Tibial nerve (tissue), 4 donors: Measurements from ENCODE around the gene HOXB8. TPM values are rescaled to one million over a fixed set of nuclear protein-coding genes. Genes with fewer than 3 reads are reported as not detected.
A peak's percentile ranks its signal among the peaks of the same experiment; 100 is the strongest.

Experiments
- DNase-seq, 2 donors: peaks; one replicate each; pipeline ENCODE4 v3.0.0-alpha.2; 2019; ENCODE audit warnings: low spot score in 2 of 2
- H3K27ac ChIP-seq, 4 donors: fragments of 200-600 bp; sonication (generic) in 3 of 4; one replicate each; pipeline ENCODE4 v1.5.1; 2017 to 2019; ENCODE audit warnings: mild to moderate bottlenecking in 1 of 4
- H3K27me3 ChIP-seq, 2 donors: fragments of 200-600 bp; sonication (generic) in 1 of 2; one replicate each; pipeline versions ENCODE4 v1.5.1 to v1.6.0; 2017 to 2019
- H3K36me3 ChIP-seq, 3 donors: fragments of 200-600 bp; sonication (generic); one replicate each; pipeline ENCODE4 v1.5.1; 2018 to 2019
- H3K4me1 ChIP-seq, 4 donors: fragments of 200-600 bp; sonication (generic) in 3 of 4; one replicate each; pipeline ENCODE4 v1.5.1; 2017 to 2019
- H3K4me3 ChIP-seq, 4 donors: fragments of 200-600 bp; sonication (generic) in 3 of 4; one replicate each; pipeline ENCODE4 v1.5.1; 2017 to 2019; ENCODE audit warnings: mild to moderate bottlenecking in 1 of 4, moderate library complexity in 1 of 4
- H3K9me3 ChIP-seq, 4 donors: fragments of 200-600 bp; sonication (generic) in 3 of 4; one replicate each; pipeline ENCODE4 v1.5.1; 2017 to 2019
- EP300 ChIP-seq, 2 donors: sonication (generic); formaldehyde crosslinking; IDR thresholded peaks; one replicate each; pipeline ENCODE4 v1.6.1; 2017; ENCODE audit warnings: antibody characterized with exemption in 2 of 2, mild to moderate bottlenecking in 1 of 2
- POLR2A ChIP-seq, 2 donors: fragments of 450-650 bp; IDR thresholded peaks; one replicate each; pipeline ENCODE4 v1.6.1; 2017; ENCODE audit warnings: antibody characterized with exemption in 2 of 2, mild to moderate bottlenecking in 2 of 2, moderate library complexity in 2 of 2
- WGBS, 2 donors: methylation state at CpG; one replicate each; pipeline ENCODE4 v1.1.5; 2018; 5-methylcytosine and 5-hydroxymethylcytosine counted together
- total RNA-seq, 4 donors: library from RNA; depleted of rRNA; stranded (reverse); fragments of >200 nt; gene quantifications; one replicate each; pipeline ENCODE4 v1.1.0, GENCODE V29; 2016
- TF ChIP-seq, protein P1 (sequence below), 5 experiments: fragments of 200-600 bp in 3 of 5; fragments of 450-650 bp in 2 of 5; sonication (generic) in 3 of 5; IDR thresholded peaks; one replicate each; pipeline ENCODE4 v1.5.1; 2016 to 2019; ENCODE audit warnings: antibody characterized with exemption in 5 of 5, mild to moderate bottlenecking in 3 of 5, moderate library complexity in 2 of 5

The HOXB8 gene
- total RNA-seq, 4 donors from 2014 or later, result 0.66 to 0.90 TPM; not detected in 2

DNA sequence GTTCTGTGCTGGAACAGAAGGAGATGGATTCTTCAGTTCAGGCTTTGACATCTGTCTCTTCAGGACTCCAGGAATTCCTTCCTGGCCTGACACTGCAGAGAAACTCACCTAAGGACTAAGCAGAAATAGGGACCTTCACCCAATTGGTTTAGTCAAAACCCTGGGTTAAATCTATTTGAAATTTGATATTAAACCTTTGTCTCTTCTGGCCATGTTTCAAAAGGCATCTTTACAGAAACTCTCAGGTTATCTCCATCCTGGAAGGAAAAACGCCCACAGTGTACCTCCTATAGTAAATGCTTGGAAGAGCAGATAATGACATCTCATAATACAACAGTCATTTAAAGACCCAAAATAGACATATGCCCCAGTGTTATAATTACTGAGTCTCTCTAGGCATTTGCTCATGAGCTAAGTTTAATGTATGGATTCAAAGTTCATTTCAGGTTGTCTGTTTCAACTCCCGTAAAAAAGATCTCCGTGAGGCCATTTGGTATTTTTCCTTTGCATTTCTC is 31.3 kb downstream of the HOXB8 start:
- Histone ChIP-seq H3K27ac (no peak overlapping the region), H3K4me1 (peaks cover 0 to 56% (median 16%) of the 10 kb centered on the region in 4 donors), H3K9me3 (no peaks in the 10 kb centered on the region), H3K36me3 (no peaks in the 10 kb centered on the region), H3K27me3 (peaks cover 0 to 100% of the 10 kb centered on the region in 2 donors), H3K4me3 (no peak overlapping the region)
- no peak for DNase-seq
- WGBS, 2 donors, result 56 to 76% methylated on average over 3 of the region's 3 CpGs
- TF ChIP-seq POLR2A (IDR thresholded peaks at IDR 0.05) (no peak), EP300 (IDR thresholded peaks at IDR 0.05) (no peak)
- TF ChIP-seq, protein P1, sequence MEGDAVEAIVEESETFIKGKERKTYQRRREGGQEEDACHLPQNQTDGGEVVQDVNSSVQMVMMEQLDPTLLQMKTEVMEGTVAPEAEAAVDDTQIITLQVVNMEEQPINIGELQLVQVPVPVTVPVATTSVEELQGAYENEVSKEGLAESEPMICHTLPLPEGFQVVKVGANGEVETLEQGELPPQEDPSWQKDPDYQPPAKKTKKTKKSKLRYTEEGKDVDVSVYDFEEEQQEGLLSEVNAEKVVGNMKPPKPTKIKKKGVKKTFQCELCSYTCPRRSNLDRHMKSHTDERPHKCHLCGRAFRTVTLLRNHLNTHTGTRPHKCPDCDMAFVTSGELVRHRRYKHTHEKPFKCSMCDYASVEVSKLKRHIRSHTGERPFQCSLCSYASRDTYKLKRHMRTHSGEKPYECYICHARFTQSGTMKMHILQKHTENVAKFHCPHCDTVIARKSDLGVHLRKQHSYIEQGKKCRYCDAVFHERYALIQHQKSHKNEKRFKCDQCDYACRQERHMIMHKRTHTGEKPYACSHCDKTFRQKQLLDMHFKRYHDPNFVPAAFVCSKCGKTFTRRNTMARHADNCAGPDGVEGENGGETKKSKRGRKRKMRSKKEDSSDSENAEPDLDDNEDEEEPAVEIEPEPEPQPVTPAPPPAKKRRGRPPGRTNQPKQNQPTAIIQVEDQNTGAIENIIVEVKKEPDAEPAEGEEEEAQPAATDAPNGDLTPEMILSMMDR (IDR thresholded peaks at IDR 0.05), result no peak

DNA sequence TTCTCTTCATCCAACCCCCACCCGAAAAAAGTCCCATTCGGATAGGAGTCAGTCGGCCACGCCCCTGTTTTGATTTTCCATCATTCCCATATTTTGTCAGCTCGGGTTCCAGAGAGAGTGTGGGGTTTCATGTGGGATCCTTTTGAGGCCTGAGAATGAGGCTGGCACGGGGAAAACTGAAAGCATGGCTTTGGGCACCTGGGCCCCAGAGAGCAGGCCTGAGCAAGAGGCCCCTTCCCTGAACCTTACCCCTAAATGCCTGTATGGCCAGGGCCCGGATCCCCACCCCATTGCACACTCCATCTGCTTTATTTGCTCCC is 32.4 kb downstream of the HOXB8 start:
- DNase-seq, result no peak
- WGBS, 2 donors, result 31 to 46% methylated on average over 7 of the region's 7 CpGs
- Histone ChIP-seq H3K36me3 (no peaks in the 10 kb centered on the region), H3K4me1 (peaks cover 0 to 63% (median 17%) of the 10 kb centered on the region in 4 donors), H3K4me3 (peak overlapping the region in 2 of 4 donors; percentile 38 to 51), H3K27me3 (peaks cover 0 to 98% of the 10 kb centered on the region in 2 donors), H3K27ac (peak overlapping the region in 3 of 4 donors; percentile 71 to 81 (median 75)), H3K9me3 (no peaks in the 10 kb centered on the region)
- TF ChIP-seq, protein P1 (IDR thresholded peaks at IDR 0.05), result no peak
- TF ChIP-seq EP300 (IDR thresholded peaks at IDR 0.05) (no peak), POLR2A (IDR thresholded peaks at IDR 0.05) (no peak)

DNA sequence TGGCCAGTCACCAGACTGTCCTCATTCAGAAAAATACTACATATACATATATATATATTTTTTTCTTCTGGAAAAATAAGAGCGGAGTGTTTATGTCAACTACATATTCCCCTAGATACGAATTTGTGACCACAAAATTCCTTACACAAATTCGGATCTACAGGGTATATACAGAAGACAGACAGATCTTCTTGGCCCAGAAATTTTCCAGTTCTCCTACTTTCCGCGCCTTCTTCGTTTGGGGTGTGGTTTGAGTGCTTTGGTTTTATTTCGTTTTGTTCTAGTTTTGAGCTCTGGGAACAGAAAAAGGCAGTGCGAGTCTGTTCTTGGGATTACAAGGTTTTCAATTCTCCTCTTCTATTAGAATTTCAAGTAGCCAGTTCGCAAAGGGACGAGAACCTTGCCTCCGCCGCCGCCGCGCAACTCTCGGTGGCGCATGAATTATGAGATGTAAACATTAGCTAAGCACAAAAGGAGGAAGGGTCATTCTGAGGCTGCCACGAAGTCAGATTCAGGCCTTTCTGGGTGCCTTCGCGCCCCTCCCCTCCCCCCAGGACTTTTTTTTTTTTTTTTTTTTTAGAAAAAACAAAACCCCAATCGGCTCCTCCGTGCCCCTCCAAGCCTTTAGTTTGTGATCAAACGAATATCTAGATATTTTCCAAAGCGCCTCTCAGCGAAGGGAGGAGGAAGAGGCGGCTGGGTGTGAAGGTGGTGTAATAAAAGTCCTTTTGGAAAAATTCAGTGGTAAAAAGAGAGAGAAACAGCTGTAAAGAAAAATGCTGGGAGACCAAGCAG is 35.1 kb downstream of the HOXB8 start:
- Histone ChIP-seq H3K4me3 (no peak overlapping the region), H3K27ac (peak overlapping the region in 2 of 4 donors; percentile 75 to 81), H3K36me3 (no peaks in the 10 kb centered on the region), H3K27me3 (peaks cover 0 to 98% of the 10 kb centered on the region in 2 donors), H3K9me3 (no peaks in the 10 kb centered on the region), H3K4me1 (peaks cover 0 to 61% (median 18%) of the 10 kb centered on the region in 4 donors)
- no peak for DNase-seq
- 49 to 50% methylated on average over 26 of the region's 26 CpGs for WGBS, 2 donors
- TF ChIP-seq POLR2A (IDR thresholded peaks at IDR 0.05) (no peak), EP300 (IDR thresholded peaks at IDR 0.05) (no peak)
- TF ChIP-seq, protein P1 (IDR thresholded peaks at IDR 0.05), result no peak

DNA sequence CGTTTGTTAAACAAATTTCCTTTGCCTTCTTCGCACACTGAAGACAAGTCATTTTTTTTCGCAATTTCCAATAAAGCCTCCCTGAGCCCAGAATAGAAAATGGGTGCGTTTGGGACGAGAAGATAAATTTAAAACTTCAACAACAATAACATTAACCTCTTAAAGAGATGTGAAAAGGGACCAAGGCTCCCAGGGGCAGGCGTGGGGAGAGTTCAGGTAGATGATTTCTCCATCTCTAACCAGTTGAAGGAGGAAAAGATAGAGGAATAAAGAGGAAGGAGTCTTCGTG is 35.7 kb downstream of the HOXB8 start:
- Histone ChIP-seq H3K4me3 (peak overlapping the region in 1 of 4 donors; percentile 58), H3K9me3 (no peaks in the 10 kb centered on the region), H3K4me1 (peaks cover 0 to 61% (median 16%) of the 10 kb centered on the region in 4 donors), H3K27me3 (peaks cover 0 to 98% of the 10 kb centered on the region in 2 donors), H3K27ac (peak overlapping the region in 1 of 4 donors; percentile 52), H3K36me3 (no peaks in the 10 kb centered on the region)
- no peak for TF ChIP-seq POLR2A (IDR thresholded peaks at IDR 0.05)
- DNase-seq, result no peak
- 39 to 47% methylated on average over 7 of the region's 7 CpGs for WGBS, 2 donors

DNA sequence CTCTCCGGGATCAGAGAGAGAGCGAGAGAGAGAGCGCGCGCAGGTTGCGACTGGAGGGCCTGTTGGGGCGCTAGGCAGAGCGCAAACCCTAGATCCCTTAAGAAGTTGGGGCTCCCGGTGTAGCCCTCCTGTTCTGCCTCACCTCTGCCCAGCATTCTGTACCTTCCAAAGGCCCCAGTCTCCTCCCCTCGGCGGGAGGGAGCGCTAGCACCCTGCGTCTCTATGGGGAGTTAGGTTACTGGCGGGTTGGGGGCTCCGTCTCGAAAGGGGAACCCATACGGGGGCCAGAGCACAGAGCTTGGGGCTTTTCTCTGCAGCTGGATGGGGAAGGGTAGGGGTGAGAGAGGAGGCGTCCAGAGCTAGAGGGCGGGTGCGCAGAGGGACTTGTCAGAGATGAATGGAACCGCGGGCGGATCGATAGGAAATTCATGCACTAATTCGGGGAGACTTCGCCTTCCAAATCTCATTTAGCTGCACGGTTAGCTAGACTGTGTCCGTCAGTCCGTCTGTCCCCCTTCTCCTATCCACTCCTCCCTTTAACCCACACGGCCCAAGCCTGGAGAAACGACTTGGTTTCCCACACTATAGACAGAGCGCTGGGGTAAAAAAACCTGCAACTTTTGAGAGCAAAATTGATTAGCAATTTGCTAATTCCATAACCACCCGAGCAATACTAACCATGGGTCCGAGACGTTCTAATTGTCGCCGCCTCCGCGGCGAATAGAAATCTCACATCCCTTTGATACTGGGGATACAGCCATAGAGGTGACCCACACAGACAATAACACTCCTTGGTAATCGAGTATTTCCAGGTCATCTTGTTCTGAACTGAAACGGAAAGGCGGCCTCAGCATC is 36.2 kb downstream of the HOXB8 start:
- no peaks in the 10 kb centered on the region for H3K9me3 ChIP-seq
- TF ChIP-seq, protein P1 (IDR thresholded peaks at IDR 0.05), result no peak
- TF ChIP-seq EP300 (IDR thresholded peaks at IDR 0.05), result no peak
- no peak for TF ChIP-seq POLR2A (IDR thresholded peaks at IDR 0.05)
- peak overlapping the region; percentile 20 to 58 (median 42) for H3K4me3 ChIP-seq
- WGBS, 2 donors, result 17% methylated on average over 34 to 43 of the region's 43 CpGs
- H3K4me1 ChIP-seq, result peaks cover 0 to 61% (median 16%) of the 10 kb centered on the region in 4 donors
- H3K36me3 ChIP-seq, result no peaks in the 10 kb centered on the region
- H3K27ac ChIP-seq, result peak overlapping the region; percentile 16 to 85 (median 58)
- no peak for DNase-seq
- H3K27me3 ChIP-seq, result peaks cover 0 to 97% of the 10 kb centered on the region in 2 donors
